H1 (cell line): ENCODE data around the gene VWCE. TPM values are rescaled to one million over a fixed set of nuclear protein-coding genes. Genes with fewer than 3 reads are reported as not detected.

Source experiments
- ATF2 ChIP-seq: IDR thresholded peaks from 2 replicates; pipeline ENCODE4 v1.6.1; 2012; ENCODE audit warnings: low read length, inconsistent platforms
- CHD7 ChIP-seq: fragments of 300-600 bp; sonication (generic); IDR thresholded peaks from 2 replicates; pipeline ENCODE4 v1.7.1; 2012; ENCODE audit warnings: low read length, moderate library complexity, mild to moderate bottlenecking, inconsistent platforms; ENCODE audit not compliant: insufficient replicate concordance
- CTBP2 ChIP-seq: IDR thresholded peaks from 2 replicates; pipeline ENCODE4 v1.7.0; 2011; ENCODE audit warnings: borderline replicate concordance, mild to moderate bottlenecking, moderate library complexity, mixed read lengths, low read length; ENCODE audit not compliant: insufficient read depth, insufficient read length
- E2F6 ChIP-seq: IDR thresholded peaks from 2 replicates; pipeline ENCODE4 v1.6.1; 2012; ENCODE audit warnings: inconsistent platforms
- FOSL1 ChIP-seq: IDR thresholded peaks from 2 replicates; pipeline ENCODE4 v1.6.1; 2011; ENCODE audit warnings: mild to moderate bottlenecking, low read depth, low read length, moderate library complexity; ENCODE audit not compliant: insufficient read depth
- POLR2AphosphoS5 ChIP-seq: IDR thresholded peaks from 2 replicates; pipeline ENCODE4 v1.6.1; 2011; ENCODE audit warnings: low read depth, low read length
- SP1 ChIP-seq: IDR thresholded peaks from 2 replicates; pipeline ENCODE4 v1.6.1; 2011; ENCODE audit warnings: low read depth, low read length
- TEAD4 ChIP-seq: IDR thresholded peaks from 2 replicates; pipeline ENCODE4 v1.6.1; 2012; ENCODE audit warnings: low read depth, low read length, inconsistent platforms, mixed read lengths
- polyA plus RNA-seq, 7 experiments: library from polyadenylated mRNA; depleted of rRNA in 3 of 7; stranded (reverse) in 5 of 7; unstranded in 2 of 7; fragments of >200 nt in 5 of 7; fragments of 200-250 nt in 2 of 7; gene quantifications; 1 replicate in 5 of 7; 2 replicates in 1 of 7; 4 replicates in 1 of 7; pipeline versions ENCODE4 v1.2.1 to v1.2.3, GENCODE V29; 2011 to 2013; ENCODE audit warnings: missing spikeins in 2 of 7, mixed read lengths in 2 of 7
- total RNA-seq: library from RNA; stranded (reverse); fragmentation: NEBNext Ultra II Directional; extraction: Animal tissue kit (Norgen Biotek cat#: 25700); gene quantifications from 2 replicates; pipeline ENCODE4 v1.2.1, GENCODE V29; 2021

VWCE gene
- total and polyA plus RNA-seq, 2 of the 8 experiments (the other 6 are each of a cell fraction or from before 2014, with no cell fraction given) = 9.5 to 12.3 TPM

- no peak for TF ChIP-seq CHD7
- no peak for TF ChIP-seq ATF2
- TF ChIP-seq SP1 = no peak
- no peak for TF ChIP-seq FOSL1
- TF ChIP-seq CTBP2 = no peak
- TF ChIP-seq E2F6 = no peak
- TF ChIP-seq POLR2AphosphoS5 = no peak
- TF ChIP-seq TEAD4 = no peak
Measured at GRCh38 chr11:61268588-61269250, 26.4 kb downstream of the VWCE start (continued).
